T follicular helper cell (primary cell): ENCODE results near the gene PRKN.
A peak's percentile ranks its signal among the peaks of the same experiment; 100 is the strongest.

Source experiments
- DNase-seq: peaks from one replicate; pipeline ENCODE4 v3.0.0-alpha.2; 2020; ENCODE audit warnings: low read depth

Gene PRKN

DNA sequence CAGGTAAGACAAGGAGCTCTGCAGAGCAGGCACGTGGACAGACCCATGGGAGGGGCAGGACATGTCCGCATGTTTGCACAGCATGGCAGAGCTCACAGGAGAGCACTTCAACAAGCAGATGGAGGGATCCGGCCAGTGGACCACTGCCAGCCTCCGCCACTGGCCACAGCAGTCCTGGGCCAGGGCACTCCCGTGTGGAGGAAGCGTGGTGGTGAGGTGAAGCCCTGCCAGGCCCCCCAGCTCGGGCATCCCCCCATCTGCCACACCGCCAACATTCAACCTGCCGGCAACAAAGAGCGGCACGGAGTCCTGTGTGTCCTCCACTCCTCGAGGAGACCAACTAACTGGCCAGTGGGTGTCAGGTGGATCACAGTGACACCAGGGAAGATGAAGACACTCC is 1349.5 kb downstream of the PRKN start:
- no peak for DNase-seq

GRCh38 chr6:161377116-161377515 is 1350.5 kb downstream of the PRKN start:
- DNase-seq, result no peak

DNA sequence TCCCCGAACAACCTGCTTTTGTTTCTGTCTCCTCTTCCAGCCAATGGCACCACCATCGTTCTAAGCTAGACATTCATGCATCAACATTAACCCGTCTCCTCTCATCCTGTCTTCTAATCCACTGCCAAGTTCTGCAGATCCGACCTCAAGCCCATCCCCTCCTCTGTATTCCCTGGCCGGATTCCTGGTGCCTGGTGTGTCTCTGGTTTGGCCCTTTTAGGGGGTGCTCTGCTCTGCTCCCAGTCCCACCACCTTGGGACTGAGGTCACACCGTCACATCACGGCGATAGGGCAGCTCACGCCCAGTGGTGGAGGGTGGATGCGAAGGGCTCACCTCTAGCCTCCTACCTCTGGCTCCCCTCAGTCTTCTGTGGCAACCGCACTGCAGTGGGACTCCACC is 1351.2 kb downstream of the PRKN start:
- no peak for DNase-seq

- DNase-seq, result no peak
Observed at GRCh38 chr6:161374971-161375873, 1352.3 kb downstream of the PRKN start.

DNA sequence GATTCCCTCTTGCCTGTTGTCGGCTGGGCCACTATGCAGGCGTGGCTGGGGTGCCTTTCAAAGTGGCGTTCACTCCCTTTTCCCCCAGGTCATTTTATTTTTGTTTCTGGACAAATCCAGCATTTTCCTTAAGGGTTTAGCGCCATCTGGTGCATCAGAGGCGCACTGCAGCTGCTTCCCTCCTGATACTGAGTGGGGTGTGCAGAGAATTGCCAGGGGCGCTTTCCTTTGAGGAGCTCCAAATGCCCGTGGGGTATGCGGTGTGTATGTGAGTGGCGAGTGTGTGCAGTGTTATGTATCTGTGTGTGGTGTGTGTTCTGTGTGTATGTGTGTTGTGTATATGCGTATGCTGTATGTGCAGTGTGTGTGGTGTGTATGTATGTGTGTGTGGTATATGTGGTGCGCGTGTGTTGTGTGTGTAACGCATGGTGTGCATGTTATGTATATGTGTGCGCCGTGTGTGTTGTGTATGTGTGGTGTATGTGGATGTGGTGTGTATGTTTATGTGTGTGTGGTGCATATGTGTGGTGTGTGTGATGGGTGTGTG is 1353.6 kb downstream of the PRKN start:
- DNase-seq, result peak; percentile 32

GRCh38 chr6:161372422-161372793 is 1355.2 kb downstream of the PRKN start:
- no peak for DNase-seq

DNA sequence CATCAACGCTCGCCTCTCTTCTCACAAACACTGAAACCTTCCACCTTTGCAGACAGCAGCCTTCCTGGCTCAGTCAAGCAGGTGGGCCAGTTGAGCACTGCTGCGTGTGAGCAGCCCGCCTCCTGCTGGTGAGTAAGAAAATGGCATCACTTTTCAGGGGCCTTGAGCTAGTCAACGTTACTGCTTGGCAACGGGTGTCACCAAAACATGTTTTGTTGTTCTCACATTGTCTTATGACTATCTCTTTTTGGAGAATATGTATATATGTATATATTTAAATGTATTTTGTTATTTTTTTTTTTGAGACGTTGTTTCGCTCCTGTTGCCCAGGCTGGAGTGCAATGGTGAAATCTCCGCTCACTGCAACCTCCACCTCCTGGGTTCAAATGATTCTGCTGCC is 1356.7 kb downstream of the PRKN start:
- peak; percentile 52 for DNase-seq

- DNase-seq, result no peak
Observed at GRCh38 chr6:161369339-161369738, 1358.2 kb downstream of the PRKN start.

GRCh38 chr6:161368514-161368913 is 1359.1 kb downstream of the PRKN start:
- DNase-seq, result no peak

GRCh38 chr6:161367472-161367871 is 1360.1 kb downstream of the PRKN start:
- DNase-seq, result no peak

DNA sequence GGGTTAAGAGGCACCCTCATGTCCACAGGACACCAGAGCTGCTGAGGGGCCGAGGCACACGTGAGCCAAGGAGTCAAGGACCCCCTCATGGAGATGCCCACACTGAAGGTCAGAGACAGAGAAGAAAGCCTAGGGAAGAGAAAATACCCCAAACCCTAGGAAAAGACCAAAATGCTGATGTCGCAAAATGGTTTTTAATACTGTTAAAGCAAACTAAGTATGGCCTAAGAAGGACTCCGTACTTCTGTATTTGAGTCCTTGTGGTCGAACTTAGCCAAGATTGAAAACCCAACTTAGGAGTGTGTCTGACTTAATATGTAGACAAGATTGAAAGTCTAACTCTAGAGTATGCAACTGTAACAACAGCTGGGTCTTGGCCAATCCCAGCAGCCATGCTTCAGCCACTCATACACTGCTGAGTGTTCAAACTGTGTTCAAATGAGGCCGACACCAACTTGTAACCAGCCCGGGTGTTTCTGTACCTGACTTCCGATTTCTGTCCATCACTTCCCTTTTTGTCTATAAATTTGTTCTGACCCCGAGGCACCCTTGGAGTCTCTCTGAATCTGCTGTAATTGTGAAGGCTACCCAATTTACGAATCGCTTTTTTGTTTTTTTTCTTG is 1361.2 kb downstream of the PRKN start:
- no peak for DNase-seq

GRCh38 chr6:161365633-161366032 is 1361.9 kb downstream of the PRKN start:
- DNase-seq, result no peak

DNA sequence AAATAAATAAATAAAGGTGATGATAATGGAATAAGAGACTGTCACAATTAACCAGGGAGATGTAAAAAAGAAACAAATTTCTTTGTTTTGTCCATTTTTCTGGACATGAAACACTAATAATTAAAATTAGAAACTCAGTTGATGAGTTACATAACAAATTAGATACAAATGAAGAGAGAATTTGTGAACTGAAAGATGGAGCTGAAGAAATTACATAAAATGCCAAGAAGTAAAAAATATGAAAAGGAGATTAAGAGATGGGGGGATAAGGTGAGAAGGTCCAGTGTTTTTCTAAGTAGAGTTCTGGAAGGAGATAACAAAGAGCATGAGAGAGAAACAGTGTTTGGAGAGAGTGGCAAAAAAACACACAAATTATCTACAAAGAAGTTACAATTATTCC is 1364.3 kb downstream of the PRKN start:
- DNase-seq, result no peak

- no peak for DNase-seq
Observed at GRCh38 chr6:161362266-161362665, 1365.3 kb downstream of the PRKN start.

- DNase-seq, result no peak
Observed at GRCh38 chr6:161361529-161361928, 1366.0 kb downstream of the PRKN start.

DNA sequence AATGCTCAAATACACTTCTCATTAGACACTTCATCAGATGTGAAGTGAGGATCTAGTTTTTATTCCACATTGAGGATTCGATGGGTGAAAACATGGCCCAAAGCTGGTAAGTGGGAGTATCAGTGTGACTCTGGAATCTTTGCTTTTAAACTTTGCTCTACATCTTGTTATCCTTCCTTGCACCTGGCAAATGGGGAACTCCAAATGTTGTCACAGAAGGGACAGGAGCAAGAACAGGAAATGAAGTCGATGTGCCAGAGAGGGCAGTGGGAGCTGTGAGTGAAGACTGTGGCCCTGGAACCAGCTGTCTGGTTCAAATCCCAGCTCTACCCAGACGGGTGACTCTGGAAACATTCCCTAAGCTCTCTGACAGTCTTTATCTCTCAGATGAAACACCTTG is 1367.0 kb downstream of the PRKN start:
- no peak for DNase-seq

- no peak for DNase-seq
Observed at GRCh38 chr6:161359618-161359945, 1368.0 kb downstream of the PRKN start.

DNA sequence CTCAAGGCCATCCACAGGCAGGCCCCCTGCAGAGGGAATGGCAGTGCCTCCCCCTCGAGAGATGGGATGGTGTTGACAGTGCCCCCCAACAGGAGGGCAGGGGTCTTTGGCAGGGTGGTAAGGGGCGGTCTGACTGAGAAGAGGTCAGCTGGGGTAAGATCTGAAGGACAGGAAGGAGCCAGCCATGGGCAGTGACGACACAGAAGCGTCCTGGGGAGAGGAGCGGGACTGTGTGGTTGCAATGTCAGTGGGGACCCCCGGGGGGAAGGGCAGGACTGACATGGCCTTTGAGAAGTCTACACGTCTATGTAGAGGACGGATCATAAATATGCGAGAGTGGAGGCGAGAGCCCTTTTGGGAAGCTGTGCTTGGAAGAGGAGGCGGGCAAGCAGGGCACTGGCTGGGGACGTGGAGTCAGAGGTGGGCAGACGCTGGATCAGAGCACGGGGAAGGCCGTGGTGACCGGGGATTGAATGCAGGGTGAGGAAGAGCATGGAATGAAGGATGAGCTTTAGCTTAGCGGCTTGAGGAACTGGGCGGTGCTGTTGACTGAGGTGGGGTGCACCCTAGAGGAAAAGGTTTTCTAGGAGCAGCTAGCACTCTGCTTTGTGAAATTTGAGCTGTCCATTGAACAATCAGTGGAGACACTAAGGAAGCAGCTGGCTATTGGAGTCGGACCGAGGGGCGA is 1371.3 kb downstream of the PRKN start:
- no peak for DNase-seq

DNA sequence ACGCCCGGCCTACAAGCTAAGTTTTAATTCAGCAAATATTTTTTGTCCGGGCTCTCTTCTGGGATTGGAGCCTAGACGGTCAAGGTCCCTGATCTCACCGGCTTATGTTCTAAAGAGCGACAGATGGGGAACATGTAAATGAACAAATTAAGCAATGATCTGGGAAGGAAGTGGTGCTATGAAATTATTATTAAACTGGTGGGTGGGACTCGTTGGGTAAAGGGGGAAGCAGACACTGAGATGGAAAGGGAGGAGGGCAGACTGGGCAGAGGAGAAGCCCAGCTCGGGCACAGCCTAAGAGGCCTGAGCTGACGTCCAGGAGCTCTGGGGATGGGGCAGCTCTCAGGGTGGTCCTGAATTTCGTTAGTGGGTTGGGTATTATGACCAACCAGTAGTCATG is 1371.9 kb downstream of the PRKN start:
- DNase-seq, result no peak

DNA sequence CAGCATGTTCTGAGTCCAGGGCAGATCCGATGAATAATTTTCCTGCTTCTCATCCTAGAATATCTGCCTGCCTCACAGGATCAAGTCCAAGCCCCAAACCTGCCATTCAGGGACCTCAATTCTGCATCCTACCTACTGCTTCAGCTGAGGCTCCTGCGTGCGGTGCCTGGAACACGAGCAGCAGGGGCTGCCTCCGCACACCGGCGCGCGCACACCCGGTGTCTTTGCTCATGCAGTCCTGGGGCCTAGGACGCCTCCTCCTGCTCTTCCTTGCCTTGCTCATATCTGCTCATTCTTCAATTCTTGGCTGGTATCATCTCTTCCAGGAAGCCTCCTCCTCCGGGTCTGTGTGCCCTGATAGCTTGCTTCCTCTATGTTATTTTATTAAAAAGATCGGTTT is 1372.6 kb downstream of the PRKN start:
- no peak for DNase-seq

- DNase-seq, result no peak
Observed at GRCh38 chr6:161354276-161354840, 1373.2 kb downstream of the PRKN start.

- DNase-seq, result no peak
Observed at GRCh38 chr6:161353208-161353613, 1374.4 kb downstream of the PRKN start.

GRCh38 chr6:161351858-161352257 is 1375.7 kb downstream of the PRKN start:
- no peak for DNase-seq
